Keratinocyte (primary cell): ENCODE measurements around the gene ATXN7L1. TPM values are rescaled to one million over a fixed set of nuclear protein-coding genes. Genes with fewer than 3 reads are reported as not detected.

Experiments
- DNase-seq: peaks from one replicate; pipeline ENCODE4 v3.0.0-alpha.2; 2011; ENCODE audit warnings: low read depth, missing footprints, low spot score
- FAIRE-seq: peaks from 2 replicates; lab custom pipeline; 2011; peaks lifted over from hg19 to GRCh38; lab: Jason Lieb, UNC
- H2AFZ ChIP-seq: 2 replicates; pipeline ENCODE4 v1.6.0; 2012; ENCODE audit warnings: low read length, control low read depth, inconsistent platforms; ENCODE audit not compliant: control insufficient read depth
- H3K27ac ChIP-seq: 2 replicates; pipeline ENCODE4 v1.5.1; 2011; ENCODE audit warnings: low read length; ENCODE audit not compliant: control insufficient read depth, insufficient read depth
- H3K27me3 ChIP-seq: 3 replicates; pipeline ENCODE4 v1.6.0; 2011; ENCODE audit warnings: low read length; ENCODE audit not compliant: control insufficient read depth, insufficient read depth; ENCODE audit errors: extremely low read depth
- H3K36me3 ChIP-seq, 2 experiments: 2 replicates in 1 of 2; 3 replicates in 1 of 2; pipeline ENCODE4 v1.5.1; 2011; ENCODE audit warnings: low read length in 2 of 2, mild to moderate bottlenecking in 1 of 2; ENCODE audit not compliant: control insufficient read depth in 2 of 2, insufficient read depth in 2 of 2; ENCODE audit errors: extremely low read depth in 1 of 2
- H3K4me1 ChIP-seq: 3 replicates; pipeline ENCODE4 v1.5.1; 2011; ENCODE audit warnings: low read length; ENCODE audit not compliant: control insufficient read depth, insufficient read depth; ENCODE audit errors: extremely low read depth
- H3K4me2 ChIP-seq: 3 replicates; pipeline ENCODE4 v1.6.0; 2011; ENCODE audit warnings: low read depth, low read length; ENCODE audit not compliant: control insufficient read depth, insufficient read depth; ENCODE audit errors: extremely low read depth
- H3K4me3 ChIP-seq, 3 experiments: fragments of 200-600 bp in 1 of 3; sonication (generic) in 1 of 3; 2 replicates in 2 of 3; 3 replicates in 1 of 3; pipeline ENCODE4 v1.5.1; 2011 to 2016; ENCODE audit warnings: low read length in 3 of 3, mild to moderate bottlenecking in 3 of 3, control low read depth in 2 of 3, inconsistent platforms in 1 of 3, low read depth in 1 of 3, mixed read lengths in 1 of 3, mixed run types in 1 of 3, moderate library complexity in 1 of 3; ENCODE audit not compliant: control insufficient read depth in 2 of 3, insufficient read depth in 2 of 3; ENCODE audit errors: extremely low read depth in 1 of 3
- H3K79me2 ChIP-seq: 2 replicates; pipeline ENCODE4 v1.6.0; 2012; ENCODE audit warnings: low read length; ENCODE audit not compliant: control insufficient read depth, insufficient read depth
- H3K9ac ChIP-seq: 3 replicates; pipeline ENCODE4 v1.6.0; 2011; ENCODE audit warnings: low read length; ENCODE audit not compliant: control insufficient read depth, insufficient read depth; ENCODE audit errors: extremely low read depth
- H3K9me1 ChIP-seq: 3 replicates; pipeline ENCODE4 v1.6.0; 2011; ENCODE audit warnings: low read length; ENCODE audit not compliant: control insufficient read depth, insufficient read depth; ENCODE audit errors: extremely low read depth
- H3K9me3 ChIP-seq: 2 replicates; pipeline ENCODE4 v1.5.1; 2012; ENCODE audit warnings: low read depth, low read length; ENCODE audit not compliant: control insufficient read depth
- H4K20me1 ChIP-seq: 3 replicates; pipeline ENCODE4 v1.6.0; 2011; ENCODE audit warnings: low read length; ENCODE audit not compliant: control insufficient read depth, insufficient read depth; ENCODE audit errors: extremely low read depth
- CTCF ChIP-seq, 3 experiments: IDR thresholded peaks in 1 of 3; conservative IDR thresholded peaks in 1 of 3; optimal IDR thresholded peaks in 1 of 3; 2 replicates in 2 of 3; 3 replicates in 1 of 3; pipeline versions ENCODE3 to v1.5.1; 2011; ENCODE audit warnings: low read length in 3 of 3, mild to moderate bottlenecking in 3 of 3, moderate library complexity in 2 of 3, control low read depth in 1 of 3, inconsistent platforms in 1 of 3; ENCODE audit not compliant: insufficient read depth in 2 of 3; ENCODE audit errors: extremely low read depth in 1 of 3
- EZH2 ChIP-seq: IDR thresholded peaks from one replicate; pipeline ENCODE4 v1.6.1; 2012; ENCODE audit warnings: inconsistent platforms, mild to moderate bottlenecking, low read length, moderate library complexity
- dilution Hi-C: fragments of 300-500 bp; cut with MboI; formaldehyde crosslinking; loops from one replicate; pipeline ENCODE4 v1.7.0; 2020; ENCODE audit warnings: low sequenced_read_pairs; ENCODE audit not compliant: extremely low pct_ligation_motif_present
- polyA plus RNA-seq, 5 experiments: library from polyadenylated mRNA; depleted of rRNA in 3 of 5; stranded (reverse) in 3 of 5; stranded (forward) in 1 of 5; unstranded in 1 of 5; fragments of >200 nt; gene quantifications; 1 replicate in 1 of 5; 2 replicates in 3 of 5; 3 replicates in 1 of 5; pipeline versions ENCODE4 v1.2.1 to v1.2.3, GENCODE V29; 2011 to 2012; ENCODE audit warnings: missing spikeins in 2 of 5, low read depth in 1 of 5, low replicate concordance in 1 of 5

Gene ATXN7L1
- polyA plus RNA-seq, 1 donor (not counting 4 experiments of a cell fraction or from before 2014, with no cell fraction given) = 4.8 TPM

GRCh38 chr7:105644937-105645336 lies 231.5 kb downstream of the ATXN7L1 start:
- no peak for FAIRE-seq
- Histone ChIP-seq H3K4me3 (no peak overlapping the region), H3K79me2 (no peaks in the 10 kb centered on the region), H3K27ac (no peak overlapping the region), H2AFZ (no peak overlapping the region), H4K20me1 (no peaks in the 10 kb centered on the region), H3K9me1 (no peaks in the 10 kb centered on the region), H3K9me3 (no peaks in the 10 kb centered on the region), H3K27me3 (no peaks in the 10 kb centered on the region), H3K36me3 (peaks cover 0 to 3% of the 10 kb centered on the region in 2 experiments), H3K4me1 (no peaks in the 10 kb centered on the region), H3K9ac (no peak overlapping the region), H3K4me2 (no peak overlapping the region)
- dilution Hi-C loops = no loop called here
- no peak for DNase-seq
- TF ChIP-seq EZH2 (no peak), CTCF (optimal IDR thresholded peaks at IDR 0.05 in 1 of 3, IDR thresholded peaks at IDR 0.05 in 1 of 3, conservative IDR thresholded peaks at IDR 0.05 in 1 of 3; ENCODE audit: extremely low read depth in 1 of 3, insufficient read depth in 2 of 3, low read length in 3 of 3) (no peak)

GRCh38 chr7:105643851-105644250 lies 232.5 kb downstream of the ATXN7L1 start:
- peaks cover 0 to 3% of the 10 kb centered on the region in 2 experiments for H3K36me3 ChIP-seq
- H2AFZ ChIP-seq = no peak overlapping the region
- no peaks in the 10 kb centered on the region for H4K20me1 ChIP-seq
- H3K9ac ChIP-seq = no peak overlapping the region
- H3K4me3 ChIP-seq = no peak overlapping the region
- dilution Hi-C loops = no loop called here
- no peak overlapping the region for H3K27ac ChIP-seq
- H3K9me1 ChIP-seq = no peaks in the 10 kb centered on the region
- no peaks in the 10 kb centered on the region for H3K79me2 ChIP-seq
- no peaks in the 10 kb centered on the region for H3K27me3 ChIP-seq
- no peak for TF ChIP-seq CTCF (optimal IDR thresholded peaks at IDR 0.05 in 1 of 3, IDR thresholded peaks at IDR 0.05 in 1 of 3, conservative IDR thresholded peaks at IDR 0.05 in 1 of 3; ENCODE audit: extremely low read depth in 1 of 3, insufficient read depth in 2 of 3, low read length in 3 of 3)
- no peak for TF ChIP-seq EZH2
- no peaks in the 10 kb centered on the region for H3K4me1 ChIP-seq
- H3K4me2 ChIP-seq = no peak overlapping the region
- FAIRE-seq (no peak), DNase-seq (no peak)
- no peaks in the 10 kb centered on the region for H3K9me3 ChIP-seq
